K562 (cell line): ENCODE data around the gene ARAP1. TPM values are rescaled to one million over a fixed set of nuclear protein-coding genes. Genes with fewer than 3 reads are reported as not detected.
A peak's percentile ranks its signal among the peaks of the same experiment; 100 is the strongest.

Source experiments
- ATAC-seq: fragments of 200-7000 bp; cut with Tn5 transposase; 3 replicates; pipeline ENCODE4 v1.9.1; 2020; ENCODE audit warnings: moderate library complexity
- BruUV-seq: library from RNA; stranded (reverse); fragments of 400-500 nt; replicated peaks from 2 replicates; lab custom pipeline; 2021; lab: Mats Ljungman, UMichigan
- CTCF ChIA-PET: fragments of 300-600 bp; formaldehyde crosslinking; extraction: SDS; loops from one replicate; lab custom pipeline; 2021; ENCODE audit warnings: low intra/inter-chr PET ratio; lab: Yijun Ruan, JAX
- POLR2A ChIA-PET: fragments of 300-600, 350-650 bp; sonication (Branson Sonifier 250); formaldehyde crosslinking; extraction: SDS; loops from one replicate; lab custom pipeline; 2021; ENCODE audit warnings: antibody characterized with exemption, inconsistent platforms; lab: Yijun Ruan, JAX
- DNase-seq, 4 experiments: peaks; one replicate each; pipeline versions ENCODE4 v3.0.0 to v3.0.0-alpha.2; 2011 to 2018; ENCODE audit warnings: low spot score in 3 of 4, mixed read lengths in 3 of 4; ENCODE audit errors: extremely low read depth in 1 of 4
- FAIRE-seq: peaks from 2 replicates; lab custom pipeline; 2011; peaks lifted over from hg19 to GRCh38; lab: Jason Lieb, UNC
- H2AFZ ChIP-seq: 2 replicates; pipeline ENCODE4 v1.6.0; 2011; ENCODE audit warnings: low read depth, low read length, control low read depth, inconsistent platforms
- H3K27ac ChIP-seq: fragments of 200-600 bp; 3 replicates; pipeline ENCODE4 v1.8.0; 2011; ENCODE audit warnings: low read depth, mild to moderate bottlenecking, control low read depth, inconsistent platforms, low read length, moderate library complexity, mixed read lengths; ENCODE audit errors: extremely low read depth
- H3K27me3 ChIP-seq, 2 experiments: fragments of 300-600 bp in 1 of 2; 2 replicates in 1 of 2; 3 replicates in 1 of 2; pipeline versions ENCODE4 v1.6.0 to v1.8.0; 2011; ENCODE audit warnings: inconsistent platforms in 2 of 2, low read length in 2 of 2, mild to moderate bottlenecking in 1 of 2, mixed read lengths in 1 of 2, moderate library complexity in 1 of 2; ENCODE audit not compliant: control insufficient read depth in 2 of 2, insufficient read depth in 2 of 2
- H3K36me3 ChIP-seq: fragments of 300-600 bp; 3 replicates; pipeline ENCODE4 v1.8.0; 2011; ENCODE audit warnings: mild to moderate bottlenecking, low read length, inconsistent platforms; ENCODE audit not compliant: control insufficient read depth, insufficient read depth
- H3K4me1 ChIP-seq, 2 experiments: fragments of 200-600 bp in 1 of 2; replicated peaks in 1 of 2; 2 replicates in 1 of 2; 3 replicates in 1 of 2; pipeline versions ENCODE4 v1.5.1 to v1.8.0; 2011; ENCODE audit warnings: inconsistent platforms in 2 of 2, low read length in 2 of 2, mild to moderate bottlenecking in 1 of 2, mixed read lengths in 1 of 2, moderate library complexity in 1 of 2; ENCODE audit not compliant: control insufficient read depth in 2 of 2, insufficient read depth in 2 of 2
- H3K4me2 ChIP-seq: 2 replicates; pipeline ENCODE4 v1.6.1; 2011; ENCODE audit warnings: low read length, control low read depth, inconsistent platforms, mixed read lengths; ENCODE audit not compliant: insufficient read depth
- H3K4me3 ChIP-seq: fragments of 200-600 bp; sonication (generic), shearing (Covaris generic); 2 replicates; pipeline ENCODE4 v1.5.1; 2016; ENCODE audit warnings: control low read depth, inconsistent platforms
- H3K79me2 ChIP-seq: fragments of 200-600 bp; 3 replicates; pipeline ENCODE4 v1.8.0; 2011; ENCODE audit warnings: low read length, inconsistent platforms; ENCODE audit not compliant: control insufficient read depth, insufficient read depth
- H3K9ac ChIP-seq, 2 experiments: 2 replicates each; pipeline versions ENCODE4 v1.6.0 to v1.6.1; 2011; ENCODE audit warnings: low read depth in 2 of 2, low read length in 2 of 2, control low read depth in 1 of 2, inconsistent platforms in 1 of 2, mild to moderate bottlenecking in 1 of 2, mixed read lengths in 1 of 2; ENCODE audit not compliant: insufficient read depth in 1 of 2
- H3K9me1 ChIP-seq: one replicate; pipeline ENCODE4 v1.6.0; 2011; ENCODE audit warnings: inconsistent platforms, mild to moderate bottlenecking, low read length, moderate library complexity; ENCODE audit not compliant: control insufficient read depth, insufficient read depth
- H3K9me3 ChIP-seq: replicated peaks from 2 replicates; pipeline ENCODE4 v1.5.1; 2011; ENCODE audit warnings: low read depth, low read length, inconsistent platforms; ENCODE audit not compliant: control insufficient read depth, insufficient read depth
- H4K20me1 ChIP-seq: replicated peaks from 2 replicates; pipeline ENCODE4 v1.6.1; 2011; ENCODE audit warnings: low read length, inconsistent platforms, mixed read lengths; ENCODE audit not compliant: control insufficient read depth, insufficient read depth
- ETS1 ChIP-seq: conservative IDR thresholded peaks from 2 replicates; pipeline ENCODE4 v1.6.1; 2011; ENCODE audit warnings: low read depth, mild to moderate bottlenecking, low read length; ENCODE audit not compliant: control insufficient read depth
- HEY1 ChIP-seq: fragments of 250-450 bp; sonication (Bioruptor Pico); IDR thresholded peaks from 2 replicates; pipeline ENCODE4 v1.5.0; 2020; ENCODE audit warnings: mild to moderate bottlenecking, moderate library complexity, borderline replicate concordance
- KDM1A ChIP-seq, 2 experiments: fragments of 450-650 bp; IDR thresholded peaks; 2 replicates each; pipeline ENCODE4 v1.6.1; 2016; ENCODE audit warnings: mild to moderate bottlenecking in 2 of 2
- PHF20 ChIP-seq: fragments of 450-650 bp; IDR thresholded peaks from 2 replicates; pipeline ENCODE4 v1.6.1; 2018; ENCODE audit not compliant: partially characterized antibody
- RBFOX2 ChIP-seq: fragments of 200-400 bp; formaldehyde crosslinking; IDR thresholded peaks from 2 replicates; pipeline ENCODE4 v1.6.1; 2017; ENCODE audit warnings: low read depth, mild to moderate bottlenecking, low read length, moderate library complexity
- ZFX ChIP-seq: sonication (generic); formaldehyde crosslinking; IDR thresholded peaks from 2 replicates; pipeline ENCODE4 v1.8.0; 2022; ENCODE audit warnings: mild to moderate bottlenecking, missing genetic modification reagents, moderate library complexity
- ZNF76 ChIP-seq: fragments of 250-450 bp; sonication (Bioruptor Pico); IDR thresholded peaks from 2 replicates; pipeline ENCODE4 v1.4.0; 2020; ENCODE audit warnings: mild to moderate bottlenecking, moderate library complexity, borderline replicate concordance
- WGBS: fragments of 100-300 bp; shearing (Covaris generic); methylation state at CpG from one replicate; pipeline ENCODE4 v1.1.6; 2016; ENCODE audit warnings: low coverage, mixed read lengths; ENCODE audit not compliant: insufficient coverage; ENCODE audit errors: missing lambda C conversion rate; 5-methylcytosine and 5-hydroxymethylcytosine counted together
- in situ Hi-C: fragments of 300-500 bp; cut with MboI; formaldehyde crosslinking; loops from 4 replicates; pipeline ENCODE4 v1.15.0; 2018; ENCODE audit warnings: inconsistent platforms, mixed read lengths
- intact Hi-C: fragments of 100-400 bp; cut with micrococcal nuclease; formaldehyde crosslinking; loops from 2 replicates; pipeline ENCODE4 v1.14.2; 2022
- polyA plus RNA-seq, 8 experiments: library from polyadenylated mRNA; depleted of rRNA in 4 of 8; stranded (reverse) in 5 of 8; unstranded in 3 of 8; fragments of >200 nt; fragmentation: Nextera tagmentation in 2 of 8; fragmentation: Illumina TruSeq in 1 of 8; extraction: Ambion mirVana in 2 of 8; extraction: Trizol in 1 of 8; gene quantifications; 2 replicates each; pipeline versions ENCODE4 v1.2.1 to v1.2.3, GENCODE V29; 2011 to 2014; ENCODE audit warnings: inconsistent platforms in 1 of 8, missing spikeins in 1 of 8
- total RNA-seq, 7 experiments: library from RNA; depleted of rRNA in 6 of 7; stranded (reverse); fragments of >200 nt in 6 of 7; fragmentation: Illumina TruSeq in 2 of 7; extraction: Trizol in 2 of 7; gene quantifications; 2 replicates each; pipeline versions ENCODE4 v1.2.1 to v1.2.3, GENCODE V29; 2011 to 2021; ENCODE audit warnings: low replicate concordance in 1 of 7

Gene ARAP1
- total and polyA plus RNA-seq, 9 of the 15 experiments (the other 6 are each of a cell fraction or from before 2014, with no cell fraction given), result 0.23 to 67.0 (median 24.6) TPM

GRCh38 chr11:72781063-72781312 is 28.8 kb upstream of the ARAP1 start:
- no peaks in the 10 kb centered on the region for H3K27me3 ChIP-seq
- peak overlapping the region; percentile 43 for H3K4me3 ChIP-seq
- no TSS peak for BruUV-seq
- 0 out of 2 replicates have a peak overlapping the region, but pooled peaks have one; percentile 21 for H2AFZ ChIP-seq
- peaks cover 2% of the 10 kb centered on the region for H3K9me1 ChIP-seq
- H3K4me1 ChIP-seq, result peaks cover 68 to 70% of the 10 kb centered on the region in 2 experiments
- no peak overlapping the region for H3K27ac ChIP-seq
- peak overlapping the region; percentile 56 for H3K4me2 ChIP-seq
- 0 out of 3 replicates have a peak, but pooled peaks cover 6% of the 10 kb centered on the region for H3K36me3 ChIP-seq
- WGBS, result 64% methylated on average over 7 of the region's 17 CpGs
- H3K9ac ChIP-seq, result peak overlapping the region; percentile 31 to 87; a peak in 3 of 4 replicates
- ChIA-PET CTCF (no interaction called here), POLR2A (no interaction called here)
- no peak for TF ChIP-seq ZNF76
- 0 out of 2 replicates have a peak, but pooled peaks have one; percentile 29 for TF ChIP-seq RBFOX2
- TF ChIP-seq ZFX (CRISPR knock-in tag), result peak; percentile 48
- H3K9me3 ChIP-seq, result no peaks in the 10 kb centered on the region
- H3K79me2 ChIP-seq, result peaks cover 8% of the 10 kb centered on the region; the same call in 2 of the 3 replicates
- H4K20me1 ChIP-seq, result no peaks in the 10 kb centered on the region
- FAIRE-seq (no peak), ATAC-seq (no peak), DNase-seq (no peak)
- in situ Hi-C loops (no loop called here), intact Hi-C loops (no loop called here)

- Histone ChIP-seq H3K36me3 (peaks cover 6% of the 10 kb centered on the region; the same call in 1 of the 3 replicates), H3K9ac (peak overlapping the region; percentile 31 to 87; a peak in 3 of 4 replicates), H3K9me1 (peaks cover 3% of the 10 kb centered on the region), H3K4me3 (peak overlapping the region; percentile 43), H3K4me1 (peaks cover 73 to 75% of the 10 kb centered on the region in 2 experiments), H4K20me1 (no peaks in the 10 kb centered on the region), H3K79me2 (peaks cover 11% of the 10 kb centered on the region; the same call in 2 of the 3 replicates), H2AFZ (no peak overlapping the region), H3K27ac (no peak overlapping the region), H3K9me3 (no peaks in the 10 kb centered on the region), H3K4me2 (peak overlapping the region; percentile 56), H3K27me3 (no peaks in the 10 kb centered on the region)
- TF ChIP-seq PHF20 (peak; percentile 24), KDM1A (IDR thresholded peaks at IDR 0.05) (peak in 1 of 2 experiments; percentile 12; a peak in 1 of 4 replicates), ETS1 (0 out of 2 replicates have a peak, but pooled peaks have one; percentile 5), HEY1 (no peak)
- intact Hi-C loops (no loop called here), in situ Hi-C loops (no loop called here)
- POLR2A ChIA-PET, result interaction anchor here (0.6 to 1.2 kb wide), 2 partner anchors 35 to 65 kb away, joined by 3 to 4 read pairs; no protein-coding TSS in a partner anchor
- no peak for DNase-seq
- no TSS peak for BruUV-seq
- no peak for ATAC-seq
- 86% methylated on average over 6 of the region's 10 CpGs for WGBS
- no peak for FAIRE-seq
- CTCF ChIA-PET, result no interaction called here
Observed at GRCh38 chr11:72780296-72781062, 28.3 kb upstream of the ARAP1 start.
